ENCODE measurements around the gene GRB7. TPM values are rescaled to one million over a fixed set of nuclear protein-coding genes. Genes with fewer than 3 reads are reported as not detected.

The GRB7 gene
- total RNA-seq, 1 experiment from 2014 or later = 98.6 TPM

- no peak for DNase-seq
- ChIA-PET CTCF (interaction anchor here (0.7 to 0.9 kb wide), 2 partner anchors 28 to 78 kb away, joined by 3 read pairs; no protein-coding TSS in a partner anchor), POLR2A (interaction anchor here (0.6 to 2.7 kb wide), 4 partner anchors 14 to 329 kb away, joined by 3 to 22 read pairs (median 4); partner anchors contain the start of genes MIEN1 and PGAP3)
- no peaks in the 10 kb centered on the region for H3K27me3 Mint-ChIP-seq (ENCODE audit: insufficient read depth, unreplicated experiment)
- peak overlapping the region; percentile 99 for H3K4me3 Mint-ChIP-seq (ENCODE audit: unreplicated experiment)
- Histone ChIP-seq H3K27me3 (replicated peaks; ENCODE audit: control insufficient read depth, insufficient read depth, low read length) (no peaks in the 10 kb centered on the region), H3K9me3 (no peaks in the 10 kb centered on the region), H3K4me3 (ENCODE audit: low read depth, low read length) (peak overlapping the region; percentile 84), H3K4me1 (peaks cover 54% of the 10 kb centered on the region), H3K36me3 (ENCODE audit: control insufficient read depth, insufficient read depth, low read length) (peaks cover 1% of the 10 kb centered on the region; the same call in 1 of the 2 replicates)
- no peak overlapping the region for H3K27ac Mint-ChIP-seq (ENCODE audit: unreplicated experiment)
- intact Hi-C loops (cut with micrococcal nuclease; ENCODE audit: unreplicated experiment) = no loop called here
- H3K4me1 Mint-ChIP-seq (ENCODE audit: low read depth, unreplicated experiment) = peaks cover 30% of the 10 kb centered on the region
- BruUV-seq (replicated peaks) = no TSS peak
- TF ChIP-seq CTCF (IDR thresholded peaks at IDR 0.05; ENCODE audit: insufficient read depth in 1 of 2, low read depth in 1 of 2, low read length in 1 of 2, severe bottlenecking in 1 of 2, unreplicated experiment in 1 of 2) = no peak
- H3K9me3 Mint-ChIP-seq (ENCODE audit: unreplicated experiment) = no peaks in the 10 kb centered on the region
- peaks cover 6% of the 10 kb centered on the region for H3K36me3 Mint-ChIP-seq (ENCODE audit: insufficient read depth, unreplicated experiment)
Measured at GRCh38 chr17:39701784-39702422, 35.8 kb upstream of the GRB7 start.

- Histone ChIP-seq H3K4me3 (ENCODE audit: low read depth, low read length) (no peak overlapping the region), H3K9me3 (no peaks in the 10 kb centered on the region), H3K36me3 (ENCODE audit: control insufficient read depth, insufficient read depth, low read length) (peaks cover 1% of the 10 kb centered on the region; the same call in 1 of the 2 replicates), H3K27me3 (replicated peaks; ENCODE audit: control insufficient read depth, insufficient read depth, low read length) (no peaks in the 10 kb centered on the region), H3K4me1 (peaks cover 54% of the 10 kb centered on the region)
- no peak for DNase-seq
- ChIA-PET CTCF (interaction anchor here (0.5 to 0.6 kb wide), 2 partner anchors 18 to 27 kb away, joined by 3 read pairs; no protein-coding TSS in a partner anchor), POLR2A (interaction anchor here (0.6 kb wide), 1 partner anchor 27 kb away, joined by 11 read pairs; no protein-coding TSS in a partner anchor)
- BruUV-seq (replicated peaks) = no TSS peak
- Mint-ChIP-seq H3K27ac (ENCODE audit: unreplicated experiment) (no peak overlapping the region), H3K4me1 (ENCODE audit: low read depth, unreplicated experiment) (peaks cover 30% of the 10 kb centered on the region), H3K4me3 (ENCODE audit: unreplicated experiment) (no peak overlapping the region), H3K9me3 (ENCODE audit: unreplicated experiment) (no peaks in the 10 kb centered on the region), H3K27me3 (ENCODE audit: insufficient read depth, unreplicated experiment) (no peaks in the 10 kb centered on the region), H3K36me3 (ENCODE audit: insufficient read depth, unreplicated experiment) (peaks cover 17% of the 10 kb centered on the region)
- intact Hi-C loops (cut with micrococcal nuclease; ENCODE audit: unreplicated experiment) = no loop called here
- no peak for TF ChIP-seq CTCF (IDR thresholded peaks at IDR 0.05; ENCODE audit: insufficient read depth in 1 of 2, low read depth in 1 of 2, low read length in 1 of 2, severe bottlenecking in 1 of 2, unreplicated experiment in 1 of 2)
Measured at GRCh38 chr17:39702901-39703893, 34.5 kb upstream of the GRB7 start.

GRCh38 chr17:39703913-39704312 is 33.8 kb upstream of the GRB7 start:
- no peaks in the 10 kb centered on the region for H3K9me3 Mint-ChIP-seq (ENCODE audit: unreplicated experiment)
- peak overlapping the region; percentile 76 for H3K27ac Mint-ChIP-seq (ENCODE audit: unreplicated experiment)
- Histone ChIP-seq H3K36me3 (ENCODE audit: control insufficient read depth, insufficient read depth, low read length) (peaks cover 1% of the 10 kb centered on the region; the same call in 1 of the 2 replicates), H3K4me1 (peaks cover 46% of the 10 kb centered on the region), H3K9me3 (no peaks in the 10 kb centered on the region), H3K27me3 (replicated peaks; ENCODE audit: control insufficient read depth, insufficient read depth, low read length) (no peaks in the 10 kb centered on the region), H3K4me3 (ENCODE audit: low read depth, low read length) (no peak overlapping the region)
- H3K4me1 Mint-ChIP-seq (ENCODE audit: low read depth, unreplicated experiment) = peaks cover 27% of the 10 kb centered on the region
- no peak for TF ChIP-seq CTCF (IDR thresholded peaks at IDR 0.05; ENCODE audit: insufficient read depth in 1 of 2, low read depth in 1 of 2, low read length in 1 of 2, severe bottlenecking in 1 of 2, unreplicated experiment in 1 of 2)
- H3K4me3 Mint-ChIP-seq (ENCODE audit: unreplicated experiment) = no peak overlapping the region
- CTCF ChIA-PET = interaction anchor here (0.6 kb wide), 1 partner anchor 12 kb away, joined by 3 read pairs; no protein-coding TSS in a partner anchor
- BruUV-seq (replicated peaks) = no TSS peak
- intact Hi-C loops (cut with micrococcal nuclease; ENCODE audit: unreplicated experiment) = no loop called here
- H3K36me3 Mint-ChIP-seq (ENCODE audit: insufficient read depth, unreplicated experiment) = peaks cover 21% of the 10 kb centered on the region
- POLR2A ChIA-PET = interaction anchor here (0.6 kb wide), 1 partner anchor 26 kb away, joined by 11 read pairs; no protein-coding TSS in a partner anchor
- H3K27me3 Mint-ChIP-seq (ENCODE audit: insufficient read depth, unreplicated experiment) = no peaks in the 10 kb centered on the region
- DNase-seq = no peak
